PFSK-1 (cell line): ENCODE measurements around the gene FAM234A.

Experiments
- FOXP2 ChIP-seq: optimal IDR thresholded peaks from 2 replicates; pipeline ENCODE3; 2011; ENCODE audit warnings: borderline replicate concordance, control low read depth, inconsistent platforms; ENCODE audit not compliant: insufficient read depth; ENCODE audit errors: extremely low read length, extremely low read depth
- POLR2AphosphoS5 ChIP-seq: IDR thresholded peaks from 2 replicates; pipeline ENCODE4 v1.6.1; 2012; ENCODE audit warnings: low read depth, mild to moderate bottlenecking, control low read depth, low read length, moderate library complexity
- SIN3A ChIP-seq: IDR thresholded peaks from 2 replicates; pipeline ENCODE4 v1.6.1; 2012; ENCODE audit warnings: mild to moderate bottlenecking, low read length, moderate library complexity, borderline replicate concordance; ENCODE audit not compliant: insufficient read depth
- TAF1 ChIP-seq: IDR thresholded peaks from 2 replicates; pipeline ENCODE4 v1.6.1; 2012; ENCODE audit warnings: low read length, control low read depth, borderline replicate concordance; ENCODE audit not compliant: insufficient read depth
- TF ChIP-seq, protein P1 (sequence below), 2 experiments: IDR thresholded peaks; 2 replicates each; pipeline versions ENCODE4 v1.6.1 to v1.8.0; 2011 to 2012; ENCODE audit warnings: low read depth in 2 of 2, low read length in 2 of 2, control low read depth in 1 of 2, inconsistent platforms in 1 of 2, mild to moderate bottlenecking in 1 of 2, moderate library complexity in 1 of 2; ENCODE audit not compliant: insufficient read depth in 1 of 2

Gene FAM234A

DNA sequence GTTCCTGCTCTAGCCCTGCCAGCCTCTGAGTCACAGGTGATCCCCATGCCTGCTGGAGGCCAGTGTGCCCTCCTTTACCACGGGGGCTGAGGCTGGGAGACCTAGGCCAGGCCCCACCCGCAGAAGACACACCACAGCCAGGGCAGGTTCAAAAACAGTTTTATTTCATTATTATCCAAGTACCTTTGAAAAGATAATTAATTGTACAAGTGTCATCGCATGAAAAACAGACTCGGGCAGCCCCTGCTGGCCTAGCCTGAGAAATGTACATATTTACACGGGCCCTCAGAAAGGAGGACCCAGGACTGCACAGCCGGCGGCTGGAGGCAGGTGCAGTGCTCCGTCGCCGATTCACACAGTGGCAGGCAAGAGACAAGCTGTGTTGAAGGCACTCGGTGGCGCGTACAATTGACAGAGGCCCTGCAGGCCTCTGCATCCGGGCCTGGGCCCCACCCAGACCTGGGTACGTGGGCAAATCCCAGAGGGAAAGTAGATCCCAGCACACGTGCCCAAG is 52.7 kb downstream of the FAM234A start:
- TF ChIP-seq SIN3A = no peak
- TF ChIP-seq, protein P1, sequence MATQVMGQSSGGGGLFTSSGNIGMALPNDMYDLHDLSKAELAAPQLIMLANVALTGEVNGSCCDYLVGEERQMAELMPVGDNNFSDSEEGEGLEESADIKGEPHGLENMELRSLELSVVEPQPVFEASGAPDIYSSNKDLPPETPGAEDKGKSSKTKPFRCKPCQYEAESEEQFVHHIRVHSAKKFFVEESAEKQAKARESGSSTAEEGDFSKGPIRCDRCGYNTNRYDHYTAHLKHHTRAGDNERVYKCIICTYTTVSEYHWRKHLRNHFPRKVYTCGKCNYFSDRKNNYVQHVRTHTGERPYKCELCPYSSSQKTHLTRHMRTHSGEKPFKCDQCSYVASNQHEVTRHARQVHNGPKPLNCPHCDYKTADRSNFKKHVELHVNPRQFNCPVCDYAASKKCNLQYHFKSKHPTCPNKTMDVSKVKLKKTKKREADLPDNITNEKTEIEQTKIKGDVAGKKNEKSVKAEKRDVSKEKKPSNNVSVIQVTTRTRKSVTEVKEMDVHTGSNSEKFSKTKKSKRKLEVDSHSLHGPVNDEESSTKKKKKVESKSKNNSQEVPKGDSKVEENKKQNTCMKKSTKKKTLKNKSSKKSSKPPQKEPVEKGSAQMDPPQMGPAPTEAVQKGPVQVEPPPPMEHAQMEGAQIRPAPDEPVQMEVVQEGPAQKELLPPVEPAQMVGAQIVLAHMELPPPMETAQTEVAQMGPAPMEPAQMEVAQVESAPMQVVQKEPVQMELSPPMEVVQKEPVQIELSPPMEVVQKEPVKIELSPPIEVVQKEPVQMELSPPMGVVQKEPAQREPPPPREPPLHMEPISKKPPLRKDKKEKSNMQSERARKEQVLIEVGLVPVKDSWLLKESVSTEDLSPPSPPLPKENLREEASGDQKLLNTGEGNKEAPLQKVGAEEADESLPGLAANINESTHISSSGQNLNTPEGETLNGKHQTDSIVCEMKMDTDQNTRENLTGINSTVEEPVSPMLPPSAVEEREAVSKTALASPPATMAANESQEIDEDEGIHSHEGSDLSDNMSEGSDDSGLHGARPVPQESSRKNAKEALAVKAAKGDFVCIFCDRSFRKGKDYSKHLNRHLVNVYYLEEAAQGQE (IDR thresholded peaks at IDR 0.05; ENCODE audit: insufficient read depth in 1 of 2, low read depth in 2 of 2, low read length in 2 of 2) = no peak
- no peak for TF ChIP-seq POLR2AphosphoS5
- no peak for TF ChIP-seq TAF1
- TF ChIP-seq FOXP2 = no peak

GRCh38 chr16:287981-288920 is 53.6 kb downstream of the FAM234A start:
- TF ChIP-seq TAF1 (no peak), POLR2AphosphoS5 (no peak), SIN3A (no peak), FOXP2 (no peak)
- TF ChIP-seq, protein P1 (IDR thresholded peaks at IDR 0.05; ENCODE audit: insufficient read depth in 1 of 2, low read depth in 2 of 2, low read length in 2 of 2) = no peak

- TF ChIP-seq, protein P1 (IDR thresholded peaks at IDR 0.05; ENCODE audit: insufficient read depth in 1 of 2, low read depth in 2 of 2, low read length in 2 of 2) = no peak
- TF ChIP-seq SIN3A (no peak), POLR2AphosphoS5 (no peak), FOXP2 (no peak), TAF1 (no peak)
Measured at GRCh38 chr16:289395-289997, 54.9 kb downstream of the FAM234A start.

GRCh38 chr16:290015-290680 is 55.5 kb downstream of the FAM234A start:
- TF ChIP-seq TAF1 (no peak), SIN3A (no peak), FOXP2 (no peak), POLR2AphosphoS5 (no peak)
- TF ChIP-seq, protein P1 (IDR thresholded peaks at IDR 0.05; ENCODE audit: insufficient read depth in 1 of 2, low read depth in 2 of 2, low read length in 2 of 2) = no peak
